Activated CD4-positive, alpha-beta T cell treated with anti-CD3 and anti-CD28 coated beads for 48 hours (primary cell): ENCODE data around the gene CCSAP.
"Not testable (repeated sequence)": the region's sequence is repeated elsewhere in the genome, so short reads cannot be mapped to it uniquely, and the experiment has no call there.

Source experiments
- DNase-seq: peaks from one replicate; pipeline ENCODE4 v3.0.0-alpha.2; 2020

The CCSAP gene

GRCh38 chr1:229342656-229343569 is at the start of gene CCSAP:
Gene CCSAP, minus strand, starts transcription at chr1:229343047. Its CDS starts 582 bp downstream, at chr1:229342465.
- peak; percentile 58 for DNase-seq

GRCh38 chr1:229390130-229390529 is 47.3 kb upstream of the CCSAP start:
- no peak for DNase-seq

GRCh38 chr1:229388897-229389580 is 46.2 kb upstream of the CCSAP start:
- no peak for DNase-seq

GRCh38 chr1:229385853-229386456 is 43.1 kb upstream of the CCSAP start:
- no peak for DNase-seq

- no peak for DNase-seq
Observed at GRCh38 chr1:229384822-229385221, 42.0 kb upstream of the CCSAP start.

GRCh38 chr1:229383961-229384360 is 41.1 kb upstream of the CCSAP start:
- no peak for DNase-seq

- no peak for DNase-seq
Observed at GRCh38 chr1:229383188-229383587, 40.3 kb upstream of the CCSAP start.

GRCh38 chr1:229381234-229381633 is 38.4 kb upstream of the CCSAP start:
- no peak for DNase-seq

- DNase-seq, result no peak
Observed at GRCh38 chr1:229380536-229381160, 37.8 kb upstream of the CCSAP start.

- no peak for DNase-seq
Observed at GRCh38 chr1:229379846-229380245, 37.0 kb upstream of the CCSAP start.

- DNase-seq, result no peak
Observed at GRCh38 chr1:229378586-229379367, 35.9 kb upstream of the CCSAP start.

GRCh38 chr1:229378035-229378434 is 35.2 kb upstream of the CCSAP start:
- DNase-seq, result not testable (repeated sequence)

- DNase-seq, result no peak
Observed at GRCh38 chr1:229377429-229377828, 34.6 kb upstream of the CCSAP start.

GRCh38 chr1:229376521-229376920 is 33.7 kb upstream of the CCSAP start:
- DNase-seq, result no peak

- DNase-seq, result no peak
Observed at GRCh38 chr1:229374485-229374884, 31.6 kb upstream of the CCSAP start.

- no peak for DNase-seq
Observed at GRCh38 chr1:229373395-229373794, 30.5 kb upstream of the CCSAP start.

GRCh38 chr1:229372251-229372650 is 29.4 kb upstream of the CCSAP start:
- no peak for DNase-seq

GRCh38 chr1:229371624-229372023 is 28.8 kb upstream of the CCSAP start:
- no peak for DNase-seq

- DNase-seq, result no peak
Observed at GRCh38 chr1:229370601-229371021, 27.8 kb upstream of the CCSAP start.

- no peak for DNase-seq
Observed at GRCh38 chr1:229368347-229368746, 25.5 kb upstream of the CCSAP start.

GRCh38 chr1:229365569-229365968 is 22.7 kb upstream of the CCSAP start:
- no peak for DNase-seq
